Cardiac fibroblast (primary cell): ENCODE results near the gene GPR34.
"Not testable (repeated sequence)": the region's sequence is repeated elsewhere in the genome, so short reads cannot be mapped to it uniquely, and the experiment has no call there.

Experiments
- DNase-seq, 2 donors: peaks; one replicate each; pipeline versions ENCODE4 v3.0.0 to v3.0.0-alpha.2; 2010; ENCODE audit warnings: low read depth in 2 of 2
- H3K4me3 ChIP-seq, 2 donors: replicated peaks in 1 of 2; 1 replicate in 1 of 2; 2 replicates in 1 of 2; pipeline ENCODE4 v1.5.1; 2011; ENCODE audit warnings: low read depth in 2 of 2, low read length in 2 of 2, mild to moderate bottlenecking in 2 of 2, moderate library complexity in 1 of 2
- TF ChIP-seq, protein P1 (sequence below): IDR thresholded peaks from one replicate; pipeline ENCODE4 v1.5.1; 2011; ENCODE audit warnings: low read depth, mild to moderate bottlenecking, low read length, inconsistent platforms

GPR34 gene

DNA sequence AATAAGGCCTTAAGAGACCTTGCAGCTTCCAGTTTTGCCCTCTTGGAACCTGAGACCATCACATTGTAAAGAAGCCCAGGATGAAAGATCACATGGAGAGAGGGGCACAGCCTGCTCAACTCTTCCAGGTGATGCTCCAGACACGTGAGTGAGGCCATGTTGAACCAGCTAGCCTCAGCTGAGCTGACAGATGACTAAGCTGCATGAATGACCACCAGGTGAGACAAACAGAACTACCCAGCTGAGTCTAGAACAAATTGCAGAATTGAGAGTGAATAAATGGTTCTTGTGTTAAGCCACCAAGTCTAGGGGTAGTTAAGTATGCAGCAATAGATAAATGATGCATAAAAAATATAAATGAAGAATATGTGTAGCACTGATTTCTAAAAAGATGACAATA is 18.4 kb downstream of the GPR34 start:
- no peak overlapping the region for H3K4me3 ChIP-seq
- no peak for DNase-seq
- TF ChIP-seq, protein P1, sequence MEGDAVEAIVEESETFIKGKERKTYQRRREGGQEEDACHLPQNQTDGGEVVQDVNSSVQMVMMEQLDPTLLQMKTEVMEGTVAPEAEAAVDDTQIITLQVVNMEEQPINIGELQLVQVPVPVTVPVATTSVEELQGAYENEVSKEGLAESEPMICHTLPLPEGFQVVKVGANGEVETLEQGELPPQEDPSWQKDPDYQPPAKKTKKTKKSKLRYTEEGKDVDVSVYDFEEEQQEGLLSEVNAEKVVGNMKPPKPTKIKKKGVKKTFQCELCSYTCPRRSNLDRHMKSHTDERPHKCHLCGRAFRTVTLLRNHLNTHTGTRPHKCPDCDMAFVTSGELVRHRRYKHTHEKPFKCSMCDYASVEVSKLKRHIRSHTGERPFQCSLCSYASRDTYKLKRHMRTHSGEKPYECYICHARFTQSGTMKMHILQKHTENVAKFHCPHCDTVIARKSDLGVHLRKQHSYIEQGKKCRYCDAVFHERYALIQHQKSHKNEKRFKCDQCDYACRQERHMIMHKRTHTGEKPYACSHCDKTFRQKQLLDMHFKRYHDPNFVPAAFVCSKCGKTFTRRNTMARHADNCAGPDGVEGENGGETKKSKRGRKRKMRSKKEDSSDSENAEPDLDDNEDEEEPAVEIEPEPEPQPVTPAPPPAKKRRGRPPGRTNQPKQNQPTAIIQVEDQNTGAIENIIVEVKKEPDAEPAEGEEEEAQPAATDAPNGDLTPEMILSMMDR: no peak

DNA sequence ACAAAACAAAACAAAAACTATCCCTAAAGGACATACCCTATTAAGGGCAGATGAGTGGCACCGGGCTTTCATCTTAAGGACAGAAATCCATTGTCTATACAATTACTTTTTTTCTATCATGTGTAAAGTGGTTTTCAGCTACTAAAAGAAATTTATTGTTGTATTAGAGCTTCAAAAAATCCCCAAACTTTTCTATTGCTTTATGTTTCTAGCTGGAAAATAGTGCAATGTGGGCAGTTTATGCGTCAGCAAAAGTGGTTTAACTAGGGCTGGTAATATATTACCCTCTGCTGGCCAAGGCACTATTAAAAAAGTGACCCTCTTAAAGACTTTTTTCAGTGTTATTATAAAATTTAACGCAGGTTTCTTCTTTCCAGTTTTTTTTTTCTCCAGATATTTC is 19.7 kb downstream of the GPR34 start:
- no peak overlapping the region for H3K4me3 ChIP-seq
- DNase-seq: no peak
- TF ChIP-seq, protein P1: no peak

DNA sequence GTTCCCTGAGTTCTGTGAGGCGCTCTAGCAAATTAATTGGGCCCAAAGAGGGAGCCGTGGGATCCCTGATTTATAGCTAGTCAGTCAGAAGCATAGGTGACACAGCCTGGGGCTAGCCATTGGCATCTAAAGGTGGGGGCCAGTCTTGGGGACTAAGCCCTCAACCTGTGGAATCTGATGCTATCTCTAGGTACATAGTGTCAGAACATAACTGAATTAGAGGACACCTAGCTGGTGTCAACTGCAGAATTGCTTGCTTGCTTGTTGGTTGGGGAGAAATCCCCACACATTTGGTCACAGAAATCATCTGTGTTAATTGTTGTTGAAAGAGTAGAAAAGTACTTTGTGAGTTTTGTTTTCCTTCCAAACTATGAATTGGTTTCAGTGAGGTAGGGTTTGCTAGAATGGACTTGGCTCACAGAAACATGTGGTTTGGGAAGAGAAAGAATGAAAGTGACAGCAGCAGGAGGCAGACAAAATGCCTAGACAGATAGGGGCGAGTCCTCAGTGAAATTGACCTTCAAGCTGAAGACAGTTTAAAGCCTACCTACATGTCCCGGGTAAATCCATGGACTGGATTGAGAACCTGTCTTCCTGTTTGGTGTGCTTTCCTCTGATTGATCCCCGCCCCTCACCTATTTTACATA is 22.4 kb downstream of the GPR34 start:
- DNase-seq: no peak
- H3K4me3 ChIP-seq: no peak overlapping the region
- TF ChIP-seq, protein P1: no peak

DNA sequence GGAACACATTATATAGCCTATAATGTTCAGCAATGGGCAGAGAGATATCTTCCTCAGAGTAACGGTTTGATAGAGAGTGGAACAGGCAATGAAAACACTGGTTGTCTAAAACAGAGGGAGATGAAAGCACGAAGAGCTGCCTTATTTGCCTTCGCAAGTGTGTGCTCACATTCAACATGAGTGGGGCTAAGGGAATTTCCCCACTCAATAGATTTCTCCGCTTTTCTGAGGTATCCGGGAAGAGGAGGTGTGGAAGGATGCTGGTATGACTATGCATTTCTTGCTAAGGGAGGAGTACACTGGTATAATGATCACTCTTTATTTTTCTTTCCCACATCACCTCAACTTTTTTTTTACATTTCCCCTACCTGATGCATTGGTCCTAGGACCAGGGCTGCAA is 27.4 kb downstream of the GPR34 start:
- TF ChIP-seq, protein P1: no peak
- H3K4me3 ChIP-seq: no peak overlapping the region
- DNase-seq: no peak

DNA sequence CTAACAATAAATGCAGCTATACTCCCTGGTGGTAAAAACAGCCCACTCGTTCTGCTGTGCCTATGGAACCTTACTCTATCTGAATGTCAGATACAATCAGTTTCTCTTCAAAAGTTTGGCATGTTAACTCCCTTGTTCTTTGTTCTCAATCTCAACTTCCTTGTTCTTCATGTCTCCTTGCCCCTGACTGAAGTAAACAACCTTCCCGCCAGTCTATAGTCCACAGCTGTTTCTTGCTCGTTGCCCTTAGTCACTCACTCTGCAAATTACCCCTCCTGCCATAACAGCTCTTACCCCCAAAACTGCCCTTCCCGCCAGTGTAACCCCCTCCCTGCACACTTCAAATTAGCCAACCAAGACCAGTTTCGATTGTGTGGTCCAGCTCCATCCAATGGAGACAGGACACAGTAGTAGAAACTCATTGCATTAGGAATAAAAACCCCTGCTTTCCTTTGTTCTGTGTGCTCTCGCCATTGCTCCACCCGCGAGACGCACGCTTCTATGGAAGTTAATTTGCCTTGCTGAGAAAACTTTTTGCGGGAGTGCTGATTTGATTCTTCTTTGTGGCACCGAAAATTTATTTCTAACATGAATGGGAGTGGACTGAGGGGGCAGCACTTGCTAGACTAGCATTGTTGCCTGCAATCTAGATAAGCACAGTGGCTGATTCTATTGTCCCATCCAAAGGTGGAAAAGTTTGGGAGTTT is 28.1 kb downstream of the GPR34 start:
- no peak for DNase-seq
- no peak overlapping the region for H3K4me3 ChIP-seq
- TF ChIP-seq, protein P1: no peak

DNA sequence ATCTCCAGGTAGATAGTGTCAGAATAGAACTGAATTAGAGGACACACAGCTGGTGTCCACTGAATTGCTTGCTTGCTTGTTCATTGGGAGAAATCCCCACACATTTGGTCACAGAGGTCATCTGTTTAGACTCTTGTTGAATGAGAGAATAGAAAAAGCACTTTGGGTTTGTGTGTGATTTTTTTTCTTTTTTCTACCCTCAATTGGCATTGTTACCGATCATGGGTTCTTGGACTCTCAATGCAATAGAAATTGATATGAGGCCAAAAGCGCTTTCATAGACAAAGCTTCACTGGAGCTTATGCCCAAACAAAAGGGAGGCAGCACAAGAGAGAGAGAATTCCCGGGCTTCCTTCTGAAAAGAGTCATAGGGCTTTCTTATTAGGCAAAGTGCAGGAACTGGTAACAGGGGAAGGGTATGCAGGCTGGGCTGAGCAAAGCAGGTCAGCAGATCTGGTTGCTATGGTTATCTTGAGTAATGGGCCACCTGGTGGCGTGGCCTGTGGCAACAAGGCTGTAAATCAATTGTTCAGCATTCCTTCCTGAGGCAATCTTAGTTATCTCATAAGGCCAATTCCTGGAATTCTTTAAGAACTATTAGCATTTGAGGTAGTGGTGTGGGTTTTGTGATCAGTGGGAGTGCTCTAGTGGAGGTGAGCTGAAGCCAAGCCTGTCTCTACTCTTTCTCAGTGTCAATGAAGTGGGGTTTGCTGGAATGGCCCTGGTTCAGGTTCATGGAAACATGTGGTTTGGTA is 29.9 kb downstream of the GPR34 start:
- DNase-seq: no peak
- no peak overlapping the region for H3K4me3 ChIP-seq
- TF ChIP-seq, protein P1: no peak

DNA sequence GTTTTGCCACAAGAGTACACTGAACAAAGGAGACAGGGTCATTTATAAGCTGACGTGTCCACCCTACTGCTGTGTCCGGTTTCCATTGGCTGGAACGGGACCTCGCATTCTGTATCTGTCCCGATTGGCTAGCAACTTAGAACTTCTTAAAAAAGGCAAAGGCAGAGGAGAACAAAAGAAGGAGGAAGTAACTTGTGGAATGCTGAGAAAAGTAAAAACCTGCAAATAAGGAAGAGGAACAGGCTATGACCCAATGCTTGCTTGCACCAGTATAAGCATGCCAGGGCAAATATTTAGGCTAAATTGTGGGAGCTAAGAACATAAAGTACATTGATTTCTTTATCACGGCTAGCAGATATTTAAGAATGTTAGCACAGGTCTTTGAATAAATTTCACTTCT is 30.8 kb downstream of the GPR34 start:
- not testable (repeated sequence) for H3K4me3 ChIP-seq, DNase-seq
